B cell (primary cell): ENCODE measurements around the gene RAPGEF1.

Experiments
- EZH2 ChIP-seq: IDR thresholded peaks from 2 replicates; pipeline ENCODE4 v1.6.1; 2012; ENCODE audit warnings: borderline replicate concordance, low read depth, mild to moderate bottlenecking, moderate library complexity, low read length; ENCODE audit not compliant: insufficient read depth, poor library complexity, severe bottlenecking
- TF ChIP-seq, protein P1 (sequence below): fragments of 200-600 bp; IDR thresholded peaks from one replicate; pipeline ENCODE4 v1.8.0; 2022; ENCODE audit warnings: antibody characterized with exemption, mild to moderate bottlenecking

DNA sequence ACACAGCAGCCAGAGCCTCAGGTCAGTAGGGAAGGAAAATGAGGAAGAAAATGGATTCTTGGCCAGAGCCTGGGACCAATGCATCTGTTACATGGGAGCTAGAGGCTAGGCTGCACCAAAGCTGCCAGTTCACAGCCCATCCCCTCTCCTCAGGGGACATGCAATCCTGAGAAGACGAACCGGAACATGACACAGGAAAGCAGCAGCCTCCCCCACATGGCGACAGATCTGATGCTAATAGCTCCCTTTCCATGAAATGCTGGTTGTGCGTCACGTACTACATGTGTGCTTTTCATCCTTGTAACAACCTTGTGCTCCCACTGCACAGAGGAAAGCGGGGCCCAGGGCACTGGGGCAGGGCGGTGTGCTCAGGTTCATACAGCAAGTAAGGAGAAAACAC, 127.0 kb downstream of the RAPGEF1 start:
- TF ChIP-seq, protein P1, sequence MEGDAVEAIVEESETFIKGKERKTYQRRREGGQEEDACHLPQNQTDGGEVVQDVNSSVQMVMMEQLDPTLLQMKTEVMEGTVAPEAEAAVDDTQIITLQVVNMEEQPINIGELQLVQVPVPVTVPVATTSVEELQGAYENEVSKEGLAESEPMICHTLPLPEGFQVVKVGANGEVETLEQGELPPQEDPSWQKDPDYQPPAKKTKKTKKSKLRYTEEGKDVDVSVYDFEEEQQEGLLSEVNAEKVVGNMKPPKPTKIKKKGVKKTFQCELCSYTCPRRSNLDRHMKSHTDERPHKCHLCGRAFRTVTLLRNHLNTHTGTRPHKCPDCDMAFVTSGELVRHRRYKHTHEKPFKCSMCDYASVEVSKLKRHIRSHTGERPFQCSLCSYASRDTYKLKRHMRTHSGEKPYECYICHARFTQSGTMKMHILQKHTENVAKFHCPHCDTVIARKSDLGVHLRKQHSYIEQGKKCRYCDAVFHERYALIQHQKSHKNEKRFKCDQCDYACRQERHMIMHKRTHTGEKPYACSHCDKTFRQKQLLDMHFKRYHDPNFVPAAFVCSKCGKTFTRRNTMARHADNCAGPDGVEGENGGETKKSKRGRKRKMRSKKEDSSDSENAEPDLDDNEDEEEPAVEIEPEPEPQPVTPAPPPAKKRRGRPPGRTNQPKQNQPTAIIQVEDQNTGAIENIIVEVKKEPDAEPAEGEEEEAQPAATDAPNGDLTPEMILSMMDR, result no peak
- no peak for TF ChIP-seq EZH2
